Mammary epithelial cell (primary cell): ENCODE data around the gene FHL5.

Source experiments
- EZH2 ChIP-seq: IDR thresholded peaks from 2 replicates; pipeline ENCODE4 v1.6.1; 2012; ENCODE audit warnings: low read length, inconsistent platforms, borderline replicate concordance
- TF ChIP-seq, protein P1 (sequence below), 2 donors: IDR thresholded peaks in 1 of 2; conservative IDR thresholded peaks in 1 of 2; 2 replicates each; pipeline ENCODE4 v1.5.1; 2011 to 2012; ENCODE audit warnings: inconsistent platforms in 2 of 2, low read length in 2 of 2, mild to moderate bottlenecking in 2 of 2, control low read depth in 1 of 2, low read depth in 1 of 2; ENCODE audit not compliant: insufficient read depth in 1 of 2; ENCODE audit errors: extremely low read depth in 1 of 2

DNA sequence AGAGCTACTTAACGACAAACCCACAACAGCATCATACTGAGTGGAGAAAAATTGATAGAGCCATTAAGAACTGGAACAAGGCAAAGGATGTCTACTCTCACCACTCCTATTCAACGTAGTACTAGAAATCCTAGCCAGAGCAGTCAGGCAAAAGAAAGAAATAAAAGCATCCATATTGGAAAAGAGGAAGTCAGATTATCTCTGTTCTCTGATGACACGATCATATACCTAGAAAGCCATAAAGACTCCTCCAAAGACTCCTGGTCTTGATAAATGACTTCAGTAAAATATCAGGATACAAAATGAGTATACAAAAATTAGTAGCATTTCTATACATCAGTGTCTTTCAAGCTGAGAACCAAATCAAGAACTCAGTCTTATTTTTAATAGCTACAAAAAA lies 17.0 kb upstream of the FHL5 start:
- TF ChIP-seq, protein P1, sequence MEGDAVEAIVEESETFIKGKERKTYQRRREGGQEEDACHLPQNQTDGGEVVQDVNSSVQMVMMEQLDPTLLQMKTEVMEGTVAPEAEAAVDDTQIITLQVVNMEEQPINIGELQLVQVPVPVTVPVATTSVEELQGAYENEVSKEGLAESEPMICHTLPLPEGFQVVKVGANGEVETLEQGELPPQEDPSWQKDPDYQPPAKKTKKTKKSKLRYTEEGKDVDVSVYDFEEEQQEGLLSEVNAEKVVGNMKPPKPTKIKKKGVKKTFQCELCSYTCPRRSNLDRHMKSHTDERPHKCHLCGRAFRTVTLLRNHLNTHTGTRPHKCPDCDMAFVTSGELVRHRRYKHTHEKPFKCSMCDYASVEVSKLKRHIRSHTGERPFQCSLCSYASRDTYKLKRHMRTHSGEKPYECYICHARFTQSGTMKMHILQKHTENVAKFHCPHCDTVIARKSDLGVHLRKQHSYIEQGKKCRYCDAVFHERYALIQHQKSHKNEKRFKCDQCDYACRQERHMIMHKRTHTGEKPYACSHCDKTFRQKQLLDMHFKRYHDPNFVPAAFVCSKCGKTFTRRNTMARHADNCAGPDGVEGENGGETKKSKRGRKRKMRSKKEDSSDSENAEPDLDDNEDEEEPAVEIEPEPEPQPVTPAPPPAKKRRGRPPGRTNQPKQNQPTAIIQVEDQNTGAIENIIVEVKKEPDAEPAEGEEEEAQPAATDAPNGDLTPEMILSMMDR (conservative IDR thresholded peaks at IDR 0.05 in 1 of 2, IDR thresholded peaks at IDR 0.05 in 1 of 2; ENCODE audit: extremely low read depth in 1 of 2, insufficient read depth in 1 of 2, low read depth in 1 of 2, low read length in 2 of 2) = no peak
- TF ChIP-seq EZH2 = no peak
